HG03175 (cell line): Measurements from ENCODE around the gene CHD6.
A peak's percentile ranks its signal among the peaks of the same experiment; 100 is the strongest.

Experiments used
- ATAC-seq: cut with Tn5 transposase; IDR thresholded peaks from one replicate; pipeline ENCODE4 v1.9.1; 2021; ENCODE audit warnings: mild to moderate bottlenecking, moderate library complexity; ENCODE audit not compliant: unreplicated experiment

The CHD6 gene, protein sequence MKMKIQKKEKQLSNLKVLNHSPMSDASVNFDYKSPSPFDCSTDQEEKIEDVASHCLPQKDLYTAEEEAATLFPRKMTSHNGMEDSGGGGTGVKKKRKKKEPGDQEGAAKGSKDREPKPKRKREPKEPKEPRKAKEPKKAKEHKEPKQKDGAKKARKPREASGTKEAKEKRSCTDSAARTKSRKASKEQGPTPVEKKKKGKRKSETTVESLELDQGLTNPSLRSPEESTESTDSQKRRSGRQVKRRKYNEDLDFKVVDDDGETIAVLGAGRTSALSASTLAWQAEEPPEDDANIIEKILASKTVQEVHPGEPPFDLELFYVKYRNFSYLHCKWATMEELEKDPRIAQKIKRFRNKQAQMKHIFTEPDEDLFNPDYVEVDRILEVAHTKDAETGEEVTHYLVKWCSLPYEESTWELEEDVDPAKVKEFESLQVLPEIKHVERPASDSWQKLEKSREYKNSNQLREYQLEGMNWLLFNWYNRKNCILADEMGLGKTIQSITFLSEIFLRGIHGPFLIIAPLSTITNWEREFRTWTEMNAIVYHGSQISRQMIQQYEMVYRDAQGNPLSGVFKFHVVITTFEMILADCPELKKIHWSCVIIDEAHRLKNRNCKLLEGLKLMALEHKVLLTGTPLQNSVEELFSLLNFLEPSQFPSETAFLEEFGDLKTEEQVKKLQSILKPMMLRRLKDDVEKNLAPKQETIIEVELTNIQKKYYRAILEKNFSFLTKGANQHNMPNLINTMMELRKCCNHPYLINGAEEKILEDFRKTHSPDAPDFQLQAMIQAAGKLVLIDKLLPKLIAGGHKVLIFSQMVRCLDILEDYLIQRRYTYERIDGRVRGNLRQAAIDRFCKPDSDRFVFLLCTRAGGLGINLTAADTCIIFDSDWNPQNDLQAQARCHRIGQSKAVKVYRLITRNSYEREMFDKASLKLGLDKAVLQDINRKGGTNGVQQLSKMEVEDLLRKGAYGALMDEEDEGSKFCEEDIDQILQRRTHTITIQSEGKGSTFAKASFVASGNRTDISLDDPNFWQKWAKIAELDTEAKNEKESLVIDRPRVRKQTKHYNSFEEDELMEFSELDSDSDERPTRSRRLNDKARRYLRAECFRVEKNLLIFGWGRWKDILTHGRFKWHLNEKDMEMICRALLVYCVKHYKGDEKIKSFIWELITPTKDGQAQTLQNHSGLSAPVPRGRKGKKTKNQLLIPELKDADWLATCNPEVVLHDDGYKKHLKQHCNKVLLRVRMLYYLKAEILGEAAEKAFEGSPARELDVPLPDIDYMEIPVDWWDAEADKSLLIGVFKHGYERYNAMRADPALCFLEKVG (N-terminal part only)

DNA sequence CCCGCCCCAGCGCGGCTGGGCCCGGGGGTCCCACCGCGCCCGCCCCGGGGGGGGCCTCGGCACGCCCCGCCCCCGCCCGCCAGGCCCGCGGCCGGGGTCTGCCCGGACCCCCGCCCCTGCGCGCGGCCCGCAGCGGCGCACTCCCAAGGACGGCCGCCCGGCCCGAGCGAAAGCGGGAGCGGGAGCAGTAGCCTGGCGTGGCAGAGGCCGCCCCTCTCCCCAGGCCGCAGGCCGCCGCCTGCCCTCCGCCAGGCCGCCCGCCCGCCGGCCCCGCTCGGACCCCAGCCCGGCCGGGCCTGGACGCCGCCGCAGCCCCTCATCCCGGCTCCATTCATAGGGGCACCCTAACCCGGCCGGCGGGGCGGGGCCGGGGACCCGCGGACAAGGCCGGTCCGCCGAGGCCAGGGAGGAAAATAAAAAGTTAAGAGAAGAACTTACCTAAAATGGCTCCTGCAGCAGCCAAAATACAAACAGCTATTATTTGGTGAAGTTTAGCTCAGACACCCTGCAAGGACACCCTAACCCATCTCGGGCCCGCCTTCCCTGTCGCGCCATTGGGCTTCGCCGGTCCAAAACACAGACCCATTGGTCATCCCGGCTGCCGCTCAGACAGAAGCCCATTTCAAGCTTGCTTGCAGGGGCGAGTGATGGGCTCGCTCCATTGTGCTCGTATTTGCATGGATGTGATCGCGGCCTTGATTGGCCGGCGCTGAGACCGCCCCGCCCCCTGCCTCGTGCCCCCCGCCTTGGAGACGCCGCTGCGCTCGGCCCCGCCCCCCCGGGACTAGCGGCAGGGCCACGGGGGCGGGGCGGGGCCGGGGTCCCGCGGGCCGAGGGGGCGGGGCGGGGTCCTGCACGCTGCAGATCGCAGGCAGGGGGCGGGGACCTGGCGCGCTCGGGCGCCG is at the start of gene CHD6:
Gene CHD6 (minus strand): TSS at position 476 of the 905 bp plus-strand sequence. CDS start 67,040 bp downstream, outside the sequence.
- ATAC-seq: peak; percentile 98

GRCh38 chr20:41664584-41664983 is 46.4 kb upstream of the CHD6 start:
- no peak for ATAC-seq

DNA sequence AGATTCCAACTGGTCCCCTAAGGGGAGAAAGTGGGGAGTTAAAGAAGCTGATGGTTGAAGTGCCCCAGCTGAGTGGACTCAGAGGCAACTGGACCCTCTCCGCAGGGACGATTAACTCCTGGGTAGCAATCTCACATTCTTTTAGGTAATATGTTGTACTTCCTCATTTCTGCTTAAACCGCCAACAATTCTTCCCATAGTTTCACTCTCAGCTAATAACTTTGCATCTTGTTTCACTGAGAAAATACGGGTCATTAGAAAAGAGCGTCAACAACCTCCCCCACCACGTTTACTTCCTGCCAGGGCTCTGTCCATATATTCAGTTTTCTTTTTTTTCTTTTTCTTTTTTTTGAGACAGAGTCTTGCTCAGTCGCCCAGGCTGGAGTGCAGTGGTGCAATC is 39.5 kb upstream of the CHD6 start:
- ATAC-seq: no peak

DNA sequence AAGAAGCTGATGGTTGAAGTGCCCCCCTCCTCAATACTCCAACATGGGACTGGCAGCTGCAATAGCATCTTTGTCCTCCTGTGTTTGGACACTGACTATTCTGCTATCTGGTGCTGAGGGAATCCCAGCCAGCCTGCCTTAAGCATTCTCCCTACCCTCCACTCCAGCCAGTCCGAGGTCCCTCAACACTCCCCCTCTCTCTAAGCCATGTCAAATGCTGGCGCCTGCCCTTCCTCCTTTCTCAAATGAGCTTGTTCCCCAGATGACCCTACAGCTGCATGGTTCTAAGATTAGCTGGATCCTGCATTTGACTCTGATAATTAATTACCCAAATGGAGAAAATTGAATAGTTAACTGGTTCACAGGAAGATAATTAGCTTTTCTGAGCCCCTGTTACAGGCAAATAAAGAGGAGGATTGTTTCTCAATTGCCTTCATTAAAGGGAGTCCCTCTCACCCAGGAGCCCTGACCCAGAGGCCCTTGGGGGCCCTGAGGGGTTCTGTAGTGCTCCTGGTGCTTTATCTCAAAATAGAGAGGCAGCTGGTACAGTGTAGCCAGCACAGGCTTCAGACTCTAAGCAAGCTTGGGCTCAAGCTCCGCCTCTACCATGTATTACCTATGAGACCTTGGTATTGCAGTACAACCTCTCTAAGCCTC is 37.9 kb upstream of the CHD6 start:
- no peak for ATAC-seq

DNA sequence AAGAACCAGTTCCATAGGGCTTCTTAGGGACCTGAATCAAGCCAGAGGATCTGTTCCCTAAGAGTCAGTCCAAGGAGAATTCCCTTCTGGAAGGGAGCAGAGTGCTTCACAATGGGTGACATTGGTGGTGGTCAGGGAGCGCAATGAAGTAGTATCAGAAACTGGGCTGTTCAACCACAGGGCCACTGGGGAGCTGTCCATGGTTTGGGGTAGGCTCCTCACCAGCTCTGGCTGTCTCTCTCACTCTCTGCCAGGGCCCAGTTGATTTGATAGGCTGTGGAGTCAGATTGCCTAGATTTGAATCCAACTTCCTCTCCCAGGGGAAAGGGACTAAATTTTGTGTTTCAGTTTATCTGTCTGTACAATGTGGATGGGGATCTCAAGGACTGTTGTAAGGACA is 36.7 kb upstream of the CHD6 start:
- ATAC-seq: no peak

GRCh38 chr20:41654292-41654691 is 36.1 kb upstream of the CHD6 start:
- ATAC-seq: no peak

GRCh38 chr20:41650231-41650948 is 32.2 kb upstream of the CHD6 start:
- ATAC-seq: no peak

- no peak for ATAC-seq
Measured at GRCh38 chr20:41649489-41649888, 31.3 kb upstream of the CHD6 start.

GRCh38 chr20:41645372-41645771 is 27.2 kb upstream of the CHD6 start:
- no peak for ATAC-seq

DNA sequence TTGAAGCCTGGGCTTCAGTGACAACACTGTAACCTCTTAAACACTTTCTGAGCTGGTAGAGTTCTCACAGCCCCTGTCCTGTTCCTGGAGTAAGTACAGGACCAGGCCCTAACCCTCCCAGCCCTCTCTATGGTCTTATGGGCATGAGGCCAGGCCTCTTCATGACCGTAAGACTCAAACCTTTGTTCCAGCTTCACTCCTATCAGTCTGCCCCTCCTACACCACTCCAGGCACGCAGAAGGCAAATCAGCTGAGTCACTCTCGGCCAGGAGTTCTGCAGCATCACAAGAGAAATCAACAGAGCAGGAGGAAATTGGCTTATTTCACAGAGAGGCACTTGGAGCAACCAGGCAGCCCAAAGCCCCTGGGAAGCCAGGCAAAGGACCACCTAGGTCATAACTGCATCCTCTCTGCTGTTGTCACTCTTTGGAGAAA is 25.3 kb upstream of the CHD6 start:
- ATAC-seq: no peak

- no peak for ATAC-seq
Measured at GRCh38 chr20:41639630-41640029, 21.5 kb upstream of the CHD6 start.

DNA sequence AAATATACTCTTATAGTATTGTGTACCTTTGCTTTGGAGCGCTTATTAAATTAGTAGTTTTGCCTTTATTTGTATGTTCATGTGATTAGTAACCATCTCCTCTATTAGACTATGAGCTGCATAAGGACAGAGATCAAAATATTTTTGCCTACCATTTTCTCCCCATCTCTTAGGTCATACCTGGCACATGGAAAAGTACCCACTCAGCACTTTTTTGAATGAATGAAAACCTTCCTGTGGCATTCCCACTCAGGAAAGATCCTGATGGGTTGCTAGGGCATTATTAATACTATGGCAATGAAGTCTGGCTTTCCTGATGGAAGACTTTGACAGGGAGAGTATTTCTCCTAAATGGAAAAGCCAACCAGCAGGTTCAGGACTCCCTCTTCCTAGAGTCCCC is 20.3 kb upstream of the CHD6 start:
- ATAC-seq: no peak

- ATAC-seq: no peak
Measured at GRCh38 chr20:41635158-41635557, 17.0 kb upstream of the CHD6 start.

DNA sequence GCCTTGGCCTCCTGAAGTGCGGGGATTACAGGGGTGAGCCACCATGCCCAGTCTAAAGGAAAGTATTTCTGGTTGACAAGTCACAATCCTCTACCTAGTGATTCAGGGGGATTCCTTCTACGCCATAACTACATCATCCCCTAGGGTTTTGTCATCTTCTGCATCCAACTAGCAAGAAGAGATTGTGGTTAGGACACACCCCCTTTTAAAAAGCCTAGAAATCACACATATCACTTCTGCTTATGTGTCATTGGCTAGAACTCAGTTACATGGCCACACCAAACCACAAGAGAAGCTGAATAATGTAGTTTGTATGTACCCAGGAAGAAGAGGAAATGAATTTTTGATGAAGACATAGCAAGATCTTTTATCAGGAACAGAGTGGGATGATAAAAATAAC is 14.7 kb upstream of the CHD6 start:
- ATAC-seq: no peak

- no peak for ATAC-seq
Measured at GRCh38 chr20:41631826-41632225, 13.6 kb upstream of the CHD6 start.

DNA sequence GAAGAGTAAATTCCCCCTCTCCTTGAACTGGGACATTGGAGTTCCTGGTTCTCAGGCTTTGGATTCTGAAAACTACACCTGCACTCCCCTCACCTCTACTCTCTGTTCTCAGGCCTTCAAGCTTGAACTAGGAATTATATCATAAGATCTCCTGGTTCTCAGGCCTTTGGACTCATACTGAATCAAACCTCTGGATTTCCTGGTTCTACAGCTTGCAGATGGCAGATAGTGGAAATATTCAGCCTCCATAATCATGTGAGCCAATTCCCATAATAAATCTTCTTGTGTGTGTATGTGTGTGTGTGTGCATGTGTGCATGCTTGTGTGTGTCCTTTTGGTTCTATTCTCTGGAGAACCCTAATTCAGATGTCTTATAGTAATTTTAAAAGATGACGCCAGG is 12.7 kb upstream of the CHD6 start:
- no peak for ATAC-seq

DNA sequence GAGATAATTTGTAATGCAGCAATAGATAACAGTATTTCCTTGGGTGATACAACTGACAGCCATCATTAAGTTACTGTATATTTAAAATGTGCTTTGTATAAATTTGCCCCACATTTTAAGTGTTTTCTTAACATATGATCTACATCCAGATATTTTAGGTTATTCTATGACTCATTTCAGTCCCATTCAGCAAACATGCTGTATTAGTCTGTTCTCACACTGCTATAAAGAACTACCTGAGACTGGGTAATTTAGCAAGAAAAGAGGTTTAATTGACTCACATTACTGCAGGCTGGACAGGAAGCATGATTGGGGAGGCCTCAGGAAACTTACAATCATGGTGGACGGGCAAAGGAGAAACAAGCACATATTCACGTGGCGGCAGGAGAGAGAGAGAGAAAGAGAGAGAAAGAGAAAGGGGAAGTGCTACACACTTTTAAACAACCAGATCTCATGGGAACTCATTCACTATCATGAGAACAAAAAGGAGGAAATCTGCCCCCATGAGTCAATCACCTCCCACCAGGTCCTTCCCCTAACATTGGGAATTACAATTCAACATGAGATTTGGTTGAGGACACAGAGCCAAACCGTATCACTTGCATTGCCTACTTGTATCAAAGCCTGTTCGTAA is 9.6 kb upstream of the CHD6 start:
- no peak for ATAC-seq

- no peak for ATAC-seq
Measured at GRCh38 chr20:41627001-41627495, 8.9 kb upstream of the CHD6 start.
